Trophoblast cell (in vitro differentiated cells and primary cell): ENCODE results near the gene RNF26.
A peak's percentile ranks its signal among the peaks of the same experiment; 100 is the strongest.

ENCODE experiments used
- DNase-seq, 2 donors: peaks; one replicate each; pipeline ENCODE4 v3.0.0-alpha.2; 2016
- H2AFZ ChIP-seq: 2 replicates; pipeline ENCODE4 v1.6.1; 2013; ENCODE audit warnings: low read length, moderate library complexity, mild to moderate bottlenecking; ENCODE audit not compliant: insufficient read depth, poor library complexity
- H2AK5ac ChIP-seq: 2 replicates; pipeline ENCODE4 v1.6.1; 2013; ENCODE audit warnings: mild to moderate bottlenecking, low read length
- H2BK120ac ChIP-seq: 2 replicates; pipeline ENCODE4 v1.6.1; 2013; ENCODE audit warnings: low read length, mild to moderate bottlenecking, moderate library complexity; ENCODE audit not compliant: insufficient read depth, poor library complexity
- H2BK12ac ChIP-seq: 2 replicates; pipeline ENCODE4 v1.6.1; 2013; ENCODE audit warnings: mild to moderate bottlenecking, low read length, moderate library complexity
- H2BK5ac ChIP-seq: 2 replicates; pipeline ENCODE4 v1.6.1; 2013; ENCODE audit warnings: low read length, low read depth, moderate library complexity, mild to moderate bottlenecking; ENCODE audit not compliant: poor library complexity
- H3K14ac ChIP-seq: 2 replicates; pipeline ENCODE4 v1.6.1; 2013; ENCODE audit warnings: mild to moderate bottlenecking, low read length
- H3K18ac ChIP-seq: 2 replicates; pipeline ENCODE4 v1.6.1; 2013; ENCODE audit warnings: mild to moderate bottlenecking, low read length
- H3K23ac ChIP-seq: 2 replicates; pipeline ENCODE4 v1.6.1; 2013; ENCODE audit warnings: low read length
- H3K27ac ChIP-seq: 2 replicates; pipeline ENCODE4 v1.5.1; 2013; ENCODE audit warnings: low read depth, mild to moderate bottlenecking, inconsistent platforms, low read length, moderate library complexity
- H3K27me3 ChIP-seq: 2 replicates; pipeline ENCODE4 v1.6.1; 2013; ENCODE audit warnings: inconsistent platforms, mild to moderate bottlenecking, low read length, moderate library complexity; ENCODE audit not compliant: insufficient read depth
- H3K36me3 ChIP-seq, 2 experiments: 1 replicate in 1 of 2; 2 replicates in 1 of 2; pipeline ENCODE4 v1.6.1; 2013; ENCODE audit warnings: low read length in 2 of 2, mild to moderate bottlenecking in 2 of 2, moderate library complexity in 1 of 2; ENCODE audit not compliant: insufficient read depth in 2 of 2, control insufficient read depth in 1 of 2
- H3K4ac ChIP-seq: 2 replicates; pipeline ENCODE4 v1.6.1; 2013; ENCODE audit warnings: low read depth, mild to moderate bottlenecking, low read length, moderate library complexity
- H3K4me1 ChIP-seq, 2 experiments: 1 replicate in 1 of 2; 2 replicates in 1 of 2; pipeline ENCODE4 v1.6.1; 2013; ENCODE audit warnings: low read length in 2 of 2, mild to moderate bottlenecking in 2 of 2, moderate library complexity in 1 of 2; ENCODE audit not compliant: insufficient read depth in 2 of 2, control insufficient read depth in 1 of 2
- H3K4me2 ChIP-seq: 2 replicates; pipeline ENCODE4 v1.6.1; 2013; ENCODE audit warnings: inconsistent platforms, mild to moderate bottlenecking, low read length, moderate library complexity
- H3K4me3 ChIP-seq: 2 replicates; pipeline ENCODE4 v1.5.1; 2013; ENCODE audit warnings: mild to moderate bottlenecking, low read depth, low read length, inconsistent platforms
- H3K79me1 ChIP-seq: one replicate; pipeline ENCODE4 v1.6.1; 2013; ENCODE audit warnings: low read length
- H3K79me2 ChIP-seq: 2 replicates; pipeline ENCODE4 v1.6.1; 2013; ENCODE audit warnings: low read length, mild to moderate bottlenecking; ENCODE audit not compliant: control insufficient read depth, insufficient read depth, poor library complexity
- H3K9ac ChIP-seq: 2 replicates; pipeline ENCODE4 v1.6.1; 2013; ENCODE audit warnings: mild to moderate bottlenecking, low read length
- H3K9me3 ChIP-seq: 2 replicates; pipeline ENCODE4 v1.6.1; 2013; ENCODE audit warnings: low read depth, mild to moderate bottlenecking, control low read depth, inconsistent platforms, low read length; ENCODE audit not compliant: insufficient read depth
- H4K12ac ChIP-seq: 2 replicates; pipeline ENCODE4 v1.6.1; 2013; ENCODE audit warnings: low read depth, mild to moderate bottlenecking, low read length, moderate library complexity
- H4K8ac ChIP-seq: 2 replicates; pipeline ENCODE4 v1.6.1; 2013; ENCODE audit warnings: low read depth, mild to moderate bottlenecking, low read length, moderate library complexity
- H4K91ac ChIP-seq: one replicate; pipeline ENCODE4 v1.6.1; 2013; ENCODE audit warnings: low read depth, mild to moderate bottlenecking, low read length, moderate library complexity
- WGBS: extraction: QIAGEN DNeasy Blood & Tissue Kit; methylation state at CpG from one replicate; pipeline ENCODE4 v1.1.7; 2013; ENCODE audit warnings: missing lambda C conversion rate; ENCODE audit not compliant: insufficient read length, insufficient coverage; ENCODE audit errors: extremely low coverage; 5-methylcytosine and 5-hydroxymethylcytosine counted together

RNF26 gene

GRCh38 chr11:119316016-119316728 lies 18.2 kb upstream of the RNF26 start:
- H3K27me3 ChIP-seq, result peaks cover 6% of the 10 kb centered on the region
- H2AK5ac ChIP-seq, result peak overlapping the region; percentile 60
- peak overlapping the region; percentile 21 for H3K4ac ChIP-seq
- H3K14ac ChIP-seq, result peak overlapping the region; percentile 41
- H3K18ac ChIP-seq, result peak overlapping the region; percentile 42
- H4K91ac ChIP-seq, result peak overlapping the region; percentile 41
- peak in 1 of 2 donors; percentile 43 for DNase-seq
- H3K4me1 ChIP-seq, result peaks cover 55 to 57% of the 10 kb centered on the region in 2 experiments
- peak overlapping the region; percentile 39 for H4K8ac ChIP-seq
- no CpG with 5 or more reads among the region's 46 CpGs for WGBS
- H2BK120ac ChIP-seq, result peak overlapping the region; percentile 43
- H2AFZ ChIP-seq, result peak overlapping the region; percentile 39
- H3K9ac ChIP-seq, result peak overlapping the region; percentile 24
- H3K4me3 ChIP-seq, result peak overlapping the region; percentile 87
- peak overlapping the region; percentile 13 for H4K12ac ChIP-seq
- peaks cover 43% of the 10 kb centered on the region for H3K79me1 ChIP-seq
- no peak overlapping the region for H3K27ac ChIP-seq
- H3K23ac ChIP-seq, result no peak overlapping the region
- no peaks in the 10 kb centered on the region for H3K9me3 ChIP-seq
- H3K79me2 ChIP-seq, result peaks cover 4% of the 10 kb centered on the region
- no peak overlapping the region for H2BK5ac ChIP-seq
- H3K36me3 ChIP-seq, result peaks cover 26 to 28% of the 10 kb centered on the region in 2 experiments
- H2BK12ac ChIP-seq, result peak overlapping the region; percentile 31
- H3K4me2 ChIP-seq, result peak overlapping the region; percentile 97

GRCh38 chr11:119316729-119317591 lies 17.4 kb upstream of the RNF26 start, which contains the start of gene MCAM:
TSS of gene MCAM (minus strand) at chr11:119317130. CDS start at chr11:119317101, 29 bp downstream.
- Histone ChIP-seq H3K9ac (peak within 1 kb of the TSS; percentile 68), H3K4me3 (peak within 1 kb of the TSS; percentile 87), H3K27ac (peak within 1 kb of the TSS; percentile 91), H3K14ac (peak within 1 kb of the TSS; percentile 83), H3K18ac (peak within 1 kb of the TSS; percentile 42), H3K4me1 (peaks cover 60 to 61% of the 10 kb centered on the region in 2 experiments), H3K4ac (peak within 1 kb of the TSS; percentile 31), H3K9me3 (no peaks in the 10 kb centered on the region), H3K79me2 (peaks cover 5% of the 10 kb centered on the region), H4K91ac (peak within 1 kb of the TSS; percentile 57), H2AK5ac (peak within 1 kb of the TSS; percentile 60), H2AFZ (peak within 1 kb of the TSS; percentile 40), H2BK5ac (no peak within 1 kb of the TSS), H3K79me1 (peaks cover 49% of the 10 kb centered on the region), H4K8ac (peak within 1 kb of the TSS; percentile 44), H2BK120ac (peak within 1 kb of the TSS; percentile 73), H4K12ac (peak within 1 kb of the TSS; percentile 17), H3K4me2 (peak within 1 kb of the TSS; percentile 97), H3K27me3 (peaks cover 6% of the 10 kb centered on the region), H3K23ac (no peak within 1 kb of the TSS), H3K36me3 (peaks cover 19 to 21% of the 10 kb centered on the region in 2 experiments), H2BK12ac (peak within 1 kb of the TSS; percentile 31)
- DNase-seq, result peak in 1 of 2 donors; percentile 65
- no CpG with 5 or more reads among the region's 74 CpGs for WGBS

- peaks cover 60 to 61% of the 10 kb centered on the region in 2 experiments for H3K4me1 ChIP-seq
- no CpG with 5 or more reads among the region's 14 CpGs for WGBS
- no peak overlapping the region for H3K9ac ChIP-seq
- H3K4me3 ChIP-seq, result no peak overlapping the region
- peak overlapping the region; percentile 54 for H3K4me2 ChIP-seq
- H2BK5ac ChIP-seq, result peak overlapping the region; percentile 38
- H3K79me1 ChIP-seq, result peaks cover 49% of the 10 kb centered on the region
- H3K27ac ChIP-seq, result peak overlapping the region; percentile 91
- H3K36me3 ChIP-seq, result peaks cover 11 to 13% of the 10 kb centered on the region in 2 experiments
- H3K27me3 ChIP-seq, result peaks cover 6% of the 10 kb centered on the region
- H2BK12ac ChIP-seq, result peak overlapping the region; percentile 7
- H3K79me2 ChIP-seq, result peaks cover 5% of the 10 kb centered on the region
- H2AK5ac ChIP-seq, result peak overlapping the region; percentile 49
- peak overlapping the region; percentile 44 for H4K8ac ChIP-seq
- H4K12ac ChIP-seq, result peak overlapping the region; percentile 50
- H3K9me3 ChIP-seq, result no peaks in the 10 kb centered on the region
- peak overlapping the region; percentile 31 for H3K4ac ChIP-seq
- DNase-seq, result peak; percentile 80 to 90
- peak overlapping the region; percentile 73 for H2BK120ac ChIP-seq
- peak overlapping the region; percentile 5 for H3K18ac ChIP-seq
- no peak overlapping the region for H3K23ac ChIP-seq
- peak overlapping the region; percentile 57 for H4K91ac ChIP-seq
- H3K14ac ChIP-seq, result peak overlapping the region; percentile 67
- peak overlapping the region; percentile 40 for H2AFZ ChIP-seq
Measured at GRCh38 chr11:119317592-119318239, 16.6 kb upstream of the RNF26 start.
